Ovary (tissue), 3 donors: ENCODE measurements around the gene SELENON.

ENCODE experiments used
- POLR2A ChIP-seq: fragments of 450-650 bp; IDR thresholded peaks from one replicate; pipeline ENCODE4 v1.6.1; 2017; ENCODE audit warnings: antibody characterized with exemption, mild to moderate bottlenecking, moderate library complexity
- TF ChIP-seq, protein P1 (sequence below), 3 donors: fragments of 450-650 bp in 2 of 3; fragments of 200-600 bp in 1 of 3; IDR thresholded peaks; one replicate each; pipeline versions ENCODE4 v1.5.1 to v1.8.0; 2016 to 2022; ENCODE audit warnings: antibody characterized with exemption in 3 of 3, mild to moderate bottlenecking in 1 of 3
- donor health status: DM: no; HTN: no; CAD: no.

DNA sequence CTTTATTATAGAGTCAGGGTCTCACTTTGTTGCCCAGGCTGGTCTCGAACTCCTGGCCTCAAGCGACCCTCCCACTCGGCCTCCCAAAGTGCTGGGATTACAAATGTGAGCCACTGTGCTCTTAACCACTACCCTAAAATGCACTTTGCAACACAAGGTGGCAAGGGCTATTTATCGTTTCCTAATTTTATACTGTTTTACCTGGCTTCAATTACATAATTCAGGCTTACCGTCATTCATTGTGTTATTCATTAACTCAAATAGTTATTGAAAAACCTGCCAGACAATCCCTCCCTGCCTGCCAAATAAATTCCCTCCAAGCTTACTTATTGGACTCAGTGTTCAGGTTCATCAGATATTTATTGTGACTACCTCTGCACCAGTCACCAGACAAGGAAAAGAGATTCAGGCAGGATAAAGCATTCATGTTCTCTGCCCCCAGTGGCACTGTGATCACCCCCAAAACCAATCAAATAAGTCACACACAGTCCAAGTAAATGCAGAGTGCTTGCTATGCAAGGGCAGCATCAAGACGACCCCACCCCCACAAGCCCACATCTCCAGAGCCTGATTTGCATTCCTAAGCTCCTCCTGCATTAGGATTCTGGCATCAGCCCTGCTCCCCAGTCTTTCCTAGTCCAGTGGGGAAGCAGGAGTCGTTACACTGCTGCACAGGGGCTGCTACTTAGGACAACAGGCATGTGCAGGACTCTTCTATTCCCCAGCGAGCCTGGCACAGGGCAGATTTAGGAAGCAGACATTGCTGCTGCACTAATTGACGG, 67.4 kb downstream of the SELENON start:
- TF ChIP-seq POLR2A: no peak
- TF ChIP-seq, protein P1, sequence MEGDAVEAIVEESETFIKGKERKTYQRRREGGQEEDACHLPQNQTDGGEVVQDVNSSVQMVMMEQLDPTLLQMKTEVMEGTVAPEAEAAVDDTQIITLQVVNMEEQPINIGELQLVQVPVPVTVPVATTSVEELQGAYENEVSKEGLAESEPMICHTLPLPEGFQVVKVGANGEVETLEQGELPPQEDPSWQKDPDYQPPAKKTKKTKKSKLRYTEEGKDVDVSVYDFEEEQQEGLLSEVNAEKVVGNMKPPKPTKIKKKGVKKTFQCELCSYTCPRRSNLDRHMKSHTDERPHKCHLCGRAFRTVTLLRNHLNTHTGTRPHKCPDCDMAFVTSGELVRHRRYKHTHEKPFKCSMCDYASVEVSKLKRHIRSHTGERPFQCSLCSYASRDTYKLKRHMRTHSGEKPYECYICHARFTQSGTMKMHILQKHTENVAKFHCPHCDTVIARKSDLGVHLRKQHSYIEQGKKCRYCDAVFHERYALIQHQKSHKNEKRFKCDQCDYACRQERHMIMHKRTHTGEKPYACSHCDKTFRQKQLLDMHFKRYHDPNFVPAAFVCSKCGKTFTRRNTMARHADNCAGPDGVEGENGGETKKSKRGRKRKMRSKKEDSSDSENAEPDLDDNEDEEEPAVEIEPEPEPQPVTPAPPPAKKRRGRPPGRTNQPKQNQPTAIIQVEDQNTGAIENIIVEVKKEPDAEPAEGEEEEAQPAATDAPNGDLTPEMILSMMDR (IDR thresholded peaks at IDR 0.05): no peak
